ENCODE data around the gene FBH1. TPM values are rescaled to one million over a fixed set of nuclear protein-coding genes. Genes with fewer than 3 reads are reported as not detected.

The FBH1 gene
- total and polyA plus RNA-seq, 7 donors, result 32.4 to 59.3 (median 43.2) TPM

- Histone ChIP-seq H3K27me3 (ENCODE audit: insufficient read depth in 3 of 3, low read length in 2 of 3) (no peaks in the 10 kb centered on the region), H3K36me3 (ENCODE audit: insufficient read depth in 1 of 2, low read depth in 1 of 2) (peaks cover 6 to 38% of the 10 kb centered on the region in 2 donors), H3K4me1 (peaks cover 37% of the 10 kb centered on the region), H3K4me3 (no peak overlapping the region), H3K27ac (peak overlapping the region; percentile 89), H3K9me3 (peaks cover 5% of the 10 kb centered on the region)
- ATAC-seq, result no peak
- TF ChIP-seq, protein P1, sequence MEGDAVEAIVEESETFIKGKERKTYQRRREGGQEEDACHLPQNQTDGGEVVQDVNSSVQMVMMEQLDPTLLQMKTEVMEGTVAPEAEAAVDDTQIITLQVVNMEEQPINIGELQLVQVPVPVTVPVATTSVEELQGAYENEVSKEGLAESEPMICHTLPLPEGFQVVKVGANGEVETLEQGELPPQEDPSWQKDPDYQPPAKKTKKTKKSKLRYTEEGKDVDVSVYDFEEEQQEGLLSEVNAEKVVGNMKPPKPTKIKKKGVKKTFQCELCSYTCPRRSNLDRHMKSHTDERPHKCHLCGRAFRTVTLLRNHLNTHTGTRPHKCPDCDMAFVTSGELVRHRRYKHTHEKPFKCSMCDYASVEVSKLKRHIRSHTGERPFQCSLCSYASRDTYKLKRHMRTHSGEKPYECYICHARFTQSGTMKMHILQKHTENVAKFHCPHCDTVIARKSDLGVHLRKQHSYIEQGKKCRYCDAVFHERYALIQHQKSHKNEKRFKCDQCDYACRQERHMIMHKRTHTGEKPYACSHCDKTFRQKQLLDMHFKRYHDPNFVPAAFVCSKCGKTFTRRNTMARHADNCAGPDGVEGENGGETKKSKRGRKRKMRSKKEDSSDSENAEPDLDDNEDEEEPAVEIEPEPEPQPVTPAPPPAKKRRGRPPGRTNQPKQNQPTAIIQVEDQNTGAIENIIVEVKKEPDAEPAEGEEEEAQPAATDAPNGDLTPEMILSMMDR (IDR thresholded peaks at IDR 0.05), result no peak
- intact Hi-C loops (cut with DNase I), result loop anchor here in 1 of 2 donors (5.0 kb wide), 2 partner anchors 81 to 84 kb away; partner anchors contain the start of genes GDI2 and IL15RA
- WGBS, 3 donors, result 78 to 84% (median 80%) methylated on average over 2 of the region's 2 CpGs
- DNase-seq, result no peak
These were observed 3.3 kb downstream of the FBH1 start for GRCh38 chr10:5893321-5893720.

DNA sequence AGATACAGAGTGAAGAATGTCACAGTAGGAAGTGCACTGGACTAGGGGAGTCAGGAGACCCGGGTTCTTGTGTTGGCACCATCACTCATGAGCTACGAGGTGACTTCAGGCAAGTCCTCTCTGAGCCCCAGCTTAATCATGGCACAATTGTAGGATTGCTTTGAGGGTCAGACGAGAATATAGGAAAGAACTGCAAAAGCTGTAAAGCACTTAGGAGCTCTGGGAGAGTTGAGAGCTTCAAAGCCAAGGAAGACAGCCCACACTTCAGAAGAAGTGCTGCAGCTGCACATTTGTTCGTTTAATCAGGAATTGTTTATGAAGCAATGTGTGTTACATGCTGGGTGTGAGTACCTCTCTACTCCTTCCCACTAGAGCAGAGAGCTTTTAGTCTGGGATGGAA is 4.4 kb downstream of the FBH1 start:
- H3K4me1 ChIP-seq, result peaks cover 34% of the 10 kb centered on the region
- DNase-seq, result no peak
- H3K27me3 ChIP-seq (ENCODE audit: insufficient read depth in 3 of 3, low read length in 2 of 3), result no peaks in the 10 kb centered on the region
- no peak overlapping the region for H3K4me3 ChIP-seq
- WGBS, 3 donors, result 50 to 58% (median 58%) methylated on average over 4 of the region's 4 CpGs
- H3K36me3 ChIP-seq (ENCODE audit: insufficient read depth in 1 of 2, low read depth in 1 of 2), result peaks cover 6 to 41% of the 10 kb centered on the region in 2 donors
- H3K27ac ChIP-seq, result no peak overlapping the region
- ATAC-seq, result no peak
- peaks cover 5% of the 10 kb centered on the region for H3K9me3 ChIP-seq
- TF ChIP-seq, protein P1 (IDR thresholded peaks at IDR 0.05), result no peak
- intact Hi-C loops (cut with DNase I), result loop anchor here in 1 of 2 donors (5.0 kb wide), 2 partner anchors 82 to 83 kb away; partner anchors contain the start of genes GDI2 and IL15RA

- WGBS, 3 donors, result 87 to 89% (median 88%) methylated on average over 8 of the region's 8 CpGs
- TF ChIP-seq, protein P1 (IDR thresholded peaks at IDR 0.05), result no peak
- H3K4me1 ChIP-seq, result peaks cover 34% of the 10 kb centered on the region
- peaks cover 5% of the 10 kb centered on the region for H3K9me3 ChIP-seq
- H3K4me3 ChIP-seq, result no peak overlapping the region
- ATAC-seq, result no peak
- no peak for DNase-seq
- H3K27ac ChIP-seq, result no peak overlapping the region
- intact Hi-C loops (cut with DNase I), result loop anchor here in 1 of 2 donors (5.0 kb wide), 2 partner anchors 82 to 83 kb away; partner anchors contain the start of genes GDI2 and IL15RA
- no peaks in the 10 kb centered on the region for H3K27me3 ChIP-seq (ENCODE audit: insufficient read depth in 3 of 3, low read length in 2 of 3)
- H3K36me3 ChIP-seq (ENCODE audit: insufficient read depth in 1 of 2, low read depth in 1 of 2), result peaks cover 6 to 41% of the 10 kb centered on the region in 2 donors
These were observed 4.8 kb downstream of the FBH1 start for GRCh38 chr10:5894873-5895272.

GRCh38 chr10:5895365-5895764 is 5.3 kb downstream of the FBH1 start:
- Histone ChIP-seq H3K36me3 (ENCODE audit: insufficient read depth in 1 of 2, low read depth in 1 of 2) (peaks cover 6 to 44% of the 10 kb centered on the region in 2 donors), H3K4me3 (no peak overlapping the region)
- intact Hi-C loops (cut with DNase I), result no loop called here

More at GRCh38 chr10:5895365-5895764, 5.3 kb downstream of the FBH1 start:
- Histone ChIP-seq H3K9me3 (peaks cover 5% of the 10 kb centered on the region), H3K4me1 (peaks cover 34% of the 10 kb centered on the region), H3K27me3 (ENCODE audit: insufficient read depth in 3 of 3, low read length in 2 of 3) (no peaks in the 10 kb centered on the region), H3K27ac (no peak overlapping the region)
- TF ChIP-seq, protein P1 (IDR thresholded peaks at IDR 0.05), result no peak
- WGBS, 3 donors, result 69 to 90% (median 89%) methylated on average over 3 of the region's 3 CpGs
- no peak for DNase-seq
- ATAC-seq, result no peak
